Upper lobe of right lung (tissue), 1 donor: Measurements from ENCODE around the gene IL13. TPM values are rescaled to one million over a fixed set of nuclear protein-coding genes. Genes with fewer than 3 reads are reported as not detected.

Source experiments
- ATAC-seq: fragments of 200-7000 bp; cut with Tn5 transposase; one replicate; pipeline ENCODE4 v1.9.1; 2020; ENCODE audit warnings: mild to moderate bottlenecking, moderate library complexity
- DNase-seq: peaks from one replicate; pipeline ENCODE4 v3.0.0-alpha.2; 2020
- H3K27ac ChIP-seq: fragments of 200-600 bp; one replicate; pipeline ENCODE4 v1.8.0; 2022
- H3K27me3 ChIP-seq: fragments of 200-600 bp; one replicate; pipeline ENCODE4 v1.8.0; 2022; ENCODE audit warnings: mild to moderate bottlenecking
- H3K36me3 ChIP-seq: fragments of 200-600 bp; one replicate; pipeline ENCODE4 v1.8.0; 2022
- H3K4me1 ChIP-seq: fragments of 200-600 bp; one replicate; pipeline ENCODE4 v1.8.0; 2022
- H3K4me3 ChIP-seq: fragments of 200-600 bp; one replicate; pipeline ENCODE4 v1.8.0; 2022; ENCODE audit warnings: mild to moderate bottlenecking
- H3K9me3 ChIP-seq: fragments of 200-600 bp; one replicate; pipeline ENCODE4 v1.8.0; 2022
- intact Hi-C: fragments of 100-400 bp; cut with DNase I; formaldehyde crosslinking; loops from one replicate; pipeline ENCODE4 v1.11.0; 2022
- total RNA-seq: library from RNA; stranded (reverse); fragmentation: NEBNext Ultra II Directional; extraction: Animal tissue kit (Norgen Biotek cat#: 25700); gene quantifications from one replicate; pipeline ENCODE4 v1.2.1, GENCODE V29; 2021
- TF ChIP-seq, protein P1 (sequence below): fragments of 200-600 bp; IDR thresholded peaks from one replicate; pipeline ENCODE4 v1.8.0; 2022; ENCODE audit warnings: antibody characterized with exemption
- donor health status: DM: no; HTN: yes; CAD: no; lungs with severe emphysema.

The IL13 gene
- total RNA-seq, 1 donor from 2014 or later: not detected

DNA sequence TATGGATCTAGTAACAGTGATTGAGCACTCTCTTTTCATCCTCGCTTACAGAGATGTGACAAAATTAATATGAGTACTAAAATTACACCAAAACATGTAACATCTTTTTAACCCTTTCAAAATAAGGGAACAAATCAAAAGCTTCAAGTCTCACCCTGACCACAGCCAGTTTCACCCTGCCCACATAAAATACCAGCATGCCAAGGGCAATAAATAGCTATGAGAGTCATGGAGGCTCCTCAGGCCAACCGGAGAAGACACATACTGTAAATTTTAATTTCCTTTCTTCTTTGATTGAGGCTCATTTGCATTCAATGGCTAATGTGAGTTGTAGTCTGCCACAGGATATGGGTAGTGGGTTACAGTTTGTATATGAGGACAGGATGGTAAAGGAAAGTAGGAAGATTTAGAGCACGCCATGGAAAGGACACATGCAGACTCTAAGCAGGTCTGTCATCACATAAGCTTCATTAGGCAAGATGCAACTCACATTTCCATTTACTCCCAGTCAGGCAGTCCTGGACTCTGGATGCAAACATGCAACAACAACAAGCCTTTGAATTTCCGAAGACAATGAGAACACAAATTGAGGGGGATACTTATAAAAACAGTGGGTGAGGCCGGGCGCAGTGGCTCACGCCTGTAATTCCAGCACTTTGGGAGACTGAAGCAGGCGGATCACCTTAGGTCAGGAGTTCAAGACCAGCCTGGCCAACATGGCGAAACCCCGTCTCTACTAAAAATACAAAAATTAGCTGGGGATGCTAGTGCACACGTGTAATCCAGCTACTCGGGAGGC lies 27.1 kb downstream of the IL13 start:
- Histone ChIP-seq H3K9me3 (no peaks in the 10 kb centered on the region), H3K4me1 (no peaks in the 10 kb centered on the region), H3K36me3 (no peaks in the 10 kb centered on the region), H3K27ac (no peak overlapping the region), H3K4me3 (no peak overlapping the region), H3K27me3 (no peaks in the 10 kb centered on the region)
- intact Hi-C loops: no loop called here
- TF ChIP-seq, protein P1, sequence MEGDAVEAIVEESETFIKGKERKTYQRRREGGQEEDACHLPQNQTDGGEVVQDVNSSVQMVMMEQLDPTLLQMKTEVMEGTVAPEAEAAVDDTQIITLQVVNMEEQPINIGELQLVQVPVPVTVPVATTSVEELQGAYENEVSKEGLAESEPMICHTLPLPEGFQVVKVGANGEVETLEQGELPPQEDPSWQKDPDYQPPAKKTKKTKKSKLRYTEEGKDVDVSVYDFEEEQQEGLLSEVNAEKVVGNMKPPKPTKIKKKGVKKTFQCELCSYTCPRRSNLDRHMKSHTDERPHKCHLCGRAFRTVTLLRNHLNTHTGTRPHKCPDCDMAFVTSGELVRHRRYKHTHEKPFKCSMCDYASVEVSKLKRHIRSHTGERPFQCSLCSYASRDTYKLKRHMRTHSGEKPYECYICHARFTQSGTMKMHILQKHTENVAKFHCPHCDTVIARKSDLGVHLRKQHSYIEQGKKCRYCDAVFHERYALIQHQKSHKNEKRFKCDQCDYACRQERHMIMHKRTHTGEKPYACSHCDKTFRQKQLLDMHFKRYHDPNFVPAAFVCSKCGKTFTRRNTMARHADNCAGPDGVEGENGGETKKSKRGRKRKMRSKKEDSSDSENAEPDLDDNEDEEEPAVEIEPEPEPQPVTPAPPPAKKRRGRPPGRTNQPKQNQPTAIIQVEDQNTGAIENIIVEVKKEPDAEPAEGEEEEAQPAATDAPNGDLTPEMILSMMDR: no peak
- DNase-seq: no peak
- ATAC-seq: no peak

DNA sequence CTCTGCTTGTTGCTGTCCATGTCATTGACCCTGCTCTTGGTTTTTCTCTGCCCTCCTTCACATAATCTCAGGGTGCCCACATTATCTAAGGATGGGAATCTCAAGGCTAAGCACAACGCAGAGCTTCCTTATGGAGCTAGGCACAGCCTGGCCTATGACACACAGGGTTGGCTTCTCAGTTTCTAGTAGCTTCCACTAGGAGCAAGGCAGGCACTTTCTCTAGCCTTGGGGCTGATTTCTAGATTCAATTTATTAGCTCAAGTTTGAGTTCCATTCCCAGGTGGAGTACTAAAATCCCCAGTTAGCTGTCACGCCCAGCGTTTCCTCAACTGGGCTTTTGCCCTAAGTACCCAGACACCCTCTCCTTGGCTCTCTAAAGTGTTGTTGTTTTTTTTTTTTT lies 28.2 kb downstream of the IL13 start:
- TF ChIP-seq, protein P1: no peak
- intact Hi-C loops: no loop called here
- no peaks in the 10 kb centered on the region for H3K4me1 ChIP-seq
- H3K27me3 ChIP-seq: no peaks in the 10 kb centered on the region
- no peak overlapping the region for H3K27ac ChIP-seq
- no peaks in the 10 kb centered on the region for H3K36me3 ChIP-seq
- DNase-seq (no peak), ATAC-seq (no peak)
- no peak overlapping the region for H3K4me3 ChIP-seq
- H3K9me3 ChIP-seq: no peaks in the 10 kb centered on the region

DNA sequence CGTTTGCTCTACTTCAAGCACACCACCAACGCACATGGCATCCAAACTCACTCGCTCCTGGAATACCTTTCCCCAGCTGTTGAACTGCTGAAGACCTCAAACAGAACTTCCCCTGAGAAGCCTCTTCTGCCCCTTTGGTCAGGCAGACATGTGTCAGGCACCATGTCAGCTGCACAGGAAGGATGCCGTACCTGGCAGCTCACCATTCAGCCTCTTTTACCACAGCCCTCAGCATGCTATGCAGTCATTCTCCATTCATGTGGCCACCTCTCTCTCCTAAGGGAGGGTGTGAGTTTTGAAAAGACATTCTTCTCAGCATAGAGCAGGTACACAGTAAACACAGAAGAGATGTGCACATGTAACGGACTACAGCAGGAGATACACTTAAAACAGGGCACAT lies 30.0 kb downstream of the IL13 start:
- intact Hi-C loops: no loop called here

DNA sequence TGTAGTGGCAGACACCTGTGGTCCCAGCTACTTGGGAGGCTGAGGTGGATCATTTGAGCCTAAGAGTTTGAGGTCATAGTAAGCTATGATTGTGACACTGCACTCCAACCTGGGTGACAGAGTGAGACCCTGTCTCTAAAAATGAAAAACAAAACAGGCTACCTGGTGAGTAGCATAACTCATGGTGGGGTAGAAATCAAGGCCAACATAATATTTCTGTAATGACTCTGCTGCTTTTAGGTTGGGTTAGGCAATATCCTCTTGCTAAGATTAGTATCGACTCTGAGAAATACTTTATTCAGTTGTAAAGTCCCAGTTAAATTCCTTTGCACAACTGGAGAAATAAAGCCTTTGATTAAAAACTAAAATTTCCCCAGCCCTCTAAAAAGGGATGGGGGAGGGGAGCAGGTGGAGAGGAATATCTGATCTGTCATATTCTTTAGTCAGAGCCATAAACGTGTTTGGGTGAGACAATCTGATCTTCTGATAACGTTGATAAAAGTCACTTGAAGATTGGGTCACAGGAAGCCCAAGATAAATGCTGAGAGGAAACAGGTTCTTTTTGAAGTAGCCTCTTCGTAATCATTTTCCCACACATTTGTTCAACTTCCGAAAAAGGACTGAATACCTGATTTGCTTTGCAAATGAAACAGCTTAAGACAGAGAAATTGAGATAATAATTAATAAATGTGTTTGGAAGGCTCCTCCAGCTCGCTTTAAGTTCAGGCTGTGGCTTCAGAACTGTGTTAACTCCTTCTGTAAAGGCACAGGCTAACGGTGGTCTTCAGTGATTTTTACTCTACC lies 30.8 kb downstream of the IL13 start:
- Histone ChIP-seq H3K9me3 (no peaks in the 10 kb centered on the region), H3K27ac (no peak overlapping the region), H3K27me3 (no peaks in the 10 kb centered on the region), H3K36me3 (no peaks in the 10 kb centered on the region), H3K4me3 (no peak overlapping the region), H3K4me1 (no peaks in the 10 kb centered on the region)
- DNase-seq (no peak), ATAC-seq (no peak)
- TF ChIP-seq, protein P1: no peak
- intact Hi-C loops: no loop called here

More for the DNA sequence above, 30.0 kb downstream of the IL13 start:
- Histone ChIP-seq H3K36me3 (no peaks in the 10 kb centered on the region), H3K4me3 (no peak overlapping the region), H3K27ac (no peak overlapping the region), H3K4me1 (no peaks in the 10 kb centered on the region), H3K27me3 (no peaks in the 10 kb centered on the region), H3K9me3 (no peaks in the 10 kb centered on the region)
- no peak for ATAC-seq
- DNase-seq: no peak
- TF ChIP-seq, protein P1: no peak

DNA sequence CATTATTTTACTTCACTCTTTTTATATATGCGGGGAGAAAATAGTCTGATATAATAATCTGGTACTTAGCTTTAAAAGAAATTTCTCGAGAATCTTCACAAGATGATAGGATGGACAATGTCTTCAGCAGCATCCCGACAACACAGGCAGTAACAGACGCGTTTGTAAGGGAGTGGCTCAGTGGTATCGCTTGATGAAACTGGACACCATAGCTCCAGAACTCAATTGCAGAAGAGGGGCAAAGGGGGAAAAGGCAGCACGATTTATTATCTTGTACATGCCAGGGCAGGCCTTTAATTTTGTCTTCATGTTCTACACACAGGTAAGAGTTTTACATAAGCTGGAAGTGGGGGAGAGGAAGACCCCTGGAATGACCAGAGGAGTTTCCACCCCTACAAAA lies 31.5 kb downstream of the IL13 start:
- TF ChIP-seq, protein P1: no peak
- no peak for DNase-seq
- H3K4me3 ChIP-seq: no peak overlapping the region
- H3K4me1 ChIP-seq: no peaks in the 10 kb centered on the region
- H3K36me3 ChIP-seq: no peaks in the 10 kb centered on the region
- no peak overlapping the region for H3K27ac ChIP-seq
- H3K9me3 ChIP-seq: no peaks in the 10 kb centered on the region
- intact Hi-C loops: no loop called here
- H3K27me3 ChIP-seq: no peaks in the 10 kb centered on the region
- ATAC-seq: no peak
